ACHN (cell line): ENCODE results near the gene BAG2.

Experiments
- DNase-seq: peaks from one replicate; pipeline ENCODE4 v3.0.0-alpha.2; 2015
- in situ Hi-C: cut with HindIII; loops from 2 replicates; pipeline ENCODE4 v1.10.0; 2017; ENCODE audit warnings: low sequenced_read_pairs, low pct_ligation_motif_present, low pct_unique_long_range_greater_than_20kb

BAG2 gene

DNA sequence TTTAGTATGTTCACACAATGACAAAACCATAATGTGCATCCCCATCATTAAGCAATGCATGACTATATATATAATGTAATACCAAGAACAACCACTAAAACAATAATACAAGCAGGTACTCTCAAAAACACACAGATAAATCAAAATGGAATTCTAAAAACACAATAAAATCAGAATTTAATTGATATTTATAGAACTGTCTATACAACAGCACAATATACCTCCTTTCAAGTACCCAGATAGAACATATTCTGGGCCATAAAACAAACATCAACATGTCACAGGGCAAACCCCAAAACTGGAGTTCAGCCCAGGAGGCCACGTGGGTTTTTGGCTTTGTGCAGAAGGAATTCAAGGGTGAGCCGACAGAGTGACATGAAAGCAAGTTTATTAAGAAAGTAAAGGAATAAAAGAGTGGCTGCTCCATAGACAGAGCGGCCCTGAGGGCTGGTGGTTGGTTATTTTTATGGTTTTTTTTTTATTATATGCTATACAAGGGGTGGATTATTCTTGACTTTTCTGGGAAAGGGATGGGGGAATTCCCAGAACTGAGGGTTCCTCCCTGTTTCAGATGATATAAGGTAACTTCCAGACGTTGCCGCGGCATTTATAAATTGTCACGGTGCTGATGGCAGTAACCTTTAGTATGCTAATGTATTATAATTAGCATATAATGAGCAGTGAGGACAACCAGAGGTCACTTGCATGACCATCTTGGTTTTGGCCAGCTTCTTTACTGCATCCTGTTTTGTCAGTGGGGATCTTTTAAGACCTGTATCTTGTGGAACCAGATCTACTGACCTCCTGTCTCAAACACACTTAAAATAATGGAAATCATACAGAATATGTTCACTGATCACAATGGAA is 44.3 kb downstream of the BAG2 start:
- in situ Hi-C loops = no loop called here
- DNase-seq = no peak

DNA sequence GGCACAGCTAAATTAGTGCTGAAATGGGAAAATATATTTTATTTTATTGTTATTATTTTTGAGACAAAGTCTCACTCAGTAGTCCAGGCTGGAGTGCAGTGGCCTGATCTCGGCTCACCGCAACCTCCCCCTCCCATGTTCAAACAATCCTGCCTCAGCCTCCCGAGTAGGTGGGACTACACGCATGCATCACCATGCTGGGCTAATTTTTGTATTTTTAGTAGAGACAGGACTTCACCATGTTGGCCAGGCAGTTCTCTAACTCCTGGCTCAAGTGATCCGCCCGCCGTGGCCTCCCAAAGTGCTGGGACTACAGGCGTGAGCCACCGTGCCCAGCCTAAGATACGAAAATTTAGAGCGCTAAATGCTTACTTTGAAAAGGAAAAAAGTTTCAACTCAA is 45.1 kb downstream of the BAG2 start:
- no peak for DNase-seq
- in situ Hi-C loops = no loop called here

DNA sequence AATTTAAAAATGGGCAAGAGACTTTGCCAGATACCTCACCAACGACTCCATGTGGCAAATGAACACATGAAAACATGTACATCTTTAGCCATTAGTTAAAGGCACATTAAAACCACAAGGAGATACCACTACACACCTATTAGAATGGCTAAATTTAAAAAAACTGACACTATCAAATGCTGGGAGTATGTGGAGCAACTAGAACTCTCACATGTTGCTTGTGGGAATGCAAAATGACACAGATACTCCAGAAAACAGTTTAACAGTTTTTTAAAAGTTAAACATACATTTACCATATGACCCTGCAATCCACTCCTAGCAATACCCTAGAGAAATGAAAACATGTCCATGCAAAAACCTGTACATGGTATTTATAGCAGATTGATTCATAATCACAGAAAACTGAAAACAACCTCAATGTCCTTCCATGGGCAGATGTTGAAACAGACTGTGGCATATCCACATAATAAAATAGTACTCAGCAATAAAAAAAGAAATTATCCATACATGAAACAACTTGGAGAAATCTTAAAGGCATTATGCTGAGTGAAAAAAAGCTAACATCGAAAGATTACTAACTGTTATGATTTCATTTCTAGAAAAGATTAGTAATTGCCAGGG is 48.1 kb downstream of the BAG2 start:
- no peak for DNase-seq
- in situ Hi-C loops = no loop called here

DNA sequence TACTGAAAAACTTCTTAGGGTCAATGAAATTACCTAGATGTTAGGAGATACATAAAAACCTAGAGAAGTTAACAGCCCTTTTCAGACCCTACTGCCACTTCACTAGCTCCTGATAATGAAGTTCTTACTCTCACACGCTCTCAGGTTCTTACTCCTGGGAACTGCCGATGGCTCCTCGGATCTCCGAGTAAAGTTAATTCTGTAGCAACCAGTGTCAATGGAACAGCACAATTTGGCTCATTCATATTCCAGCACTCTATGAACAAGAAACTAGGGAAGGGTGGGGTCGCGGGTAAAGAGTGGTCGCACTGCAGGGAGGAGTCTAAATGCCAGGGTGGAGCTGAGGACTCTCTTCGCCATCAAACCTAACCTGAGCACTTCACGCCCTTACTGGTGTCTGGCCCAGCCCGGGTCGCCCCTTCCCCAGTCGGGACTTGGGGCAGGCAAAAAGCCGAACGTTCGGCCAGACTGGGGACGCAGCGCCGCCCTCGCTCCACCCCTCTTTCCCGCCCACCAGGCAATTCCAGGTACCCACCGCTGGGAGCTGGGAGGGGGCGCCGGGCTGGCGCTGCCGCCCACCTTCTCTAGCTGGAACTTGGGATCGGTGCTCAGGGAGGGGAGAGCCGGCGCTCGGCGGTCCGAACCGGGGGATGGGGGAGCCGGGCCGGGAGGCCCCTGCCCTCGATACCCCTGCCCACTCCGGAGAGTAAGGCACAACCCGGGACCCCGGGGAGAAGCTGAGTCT is 49.2 kb downstream of the BAG2 start:
- peak; percentile 52 for DNase-seq
- in situ Hi-C loops = no loop called here

DNA sequence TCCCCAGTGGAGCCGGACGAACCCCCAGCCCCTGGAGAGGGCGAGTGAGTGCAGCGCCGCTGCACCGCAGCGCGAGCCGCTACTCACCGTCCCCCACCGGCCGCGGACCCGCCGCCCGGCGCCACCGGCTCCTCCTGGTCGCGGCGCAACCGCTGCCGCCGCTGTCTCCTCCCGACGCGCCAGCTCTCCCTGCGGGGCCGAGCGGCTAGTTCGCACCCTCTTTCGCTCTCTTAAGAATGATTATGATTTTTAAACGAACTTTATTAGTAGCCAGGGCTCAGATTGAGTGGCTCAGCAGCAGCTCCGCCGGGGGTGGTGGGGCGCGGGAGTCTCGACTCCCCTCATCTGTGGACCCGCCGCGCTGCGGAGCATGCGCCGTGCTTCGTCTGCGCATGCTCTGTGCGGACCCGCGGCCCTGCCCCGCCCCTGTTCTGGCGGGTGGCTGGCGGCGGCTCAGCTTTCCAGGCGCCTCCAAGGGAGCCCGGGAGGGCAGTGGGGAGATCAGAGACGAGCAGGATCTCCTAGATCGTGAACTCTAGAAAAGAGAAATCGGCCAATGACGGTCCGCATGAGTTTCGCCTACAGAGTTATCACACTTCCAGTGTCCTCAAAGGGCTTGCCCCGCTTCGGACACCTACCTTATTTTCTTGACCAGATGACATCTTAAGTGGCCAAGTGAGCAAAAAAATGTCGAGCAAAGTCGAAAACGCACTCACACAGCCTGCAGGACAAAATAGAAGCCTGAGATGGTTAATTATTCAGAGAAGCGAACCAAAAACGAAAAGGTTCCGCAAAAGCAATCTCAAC is 50.0 kb downstream of the BAG2 start, which contains the start of gene RAB23:
Gene RAB23, minus strand, starts transcription at position 372 of the 807 bp plus-strand sequence. CDS start 11,927 bp downstream, outside the sequence.
- in situ Hi-C loops = no loop called here
- DNase-seq = peak; percentile 81

DNA sequence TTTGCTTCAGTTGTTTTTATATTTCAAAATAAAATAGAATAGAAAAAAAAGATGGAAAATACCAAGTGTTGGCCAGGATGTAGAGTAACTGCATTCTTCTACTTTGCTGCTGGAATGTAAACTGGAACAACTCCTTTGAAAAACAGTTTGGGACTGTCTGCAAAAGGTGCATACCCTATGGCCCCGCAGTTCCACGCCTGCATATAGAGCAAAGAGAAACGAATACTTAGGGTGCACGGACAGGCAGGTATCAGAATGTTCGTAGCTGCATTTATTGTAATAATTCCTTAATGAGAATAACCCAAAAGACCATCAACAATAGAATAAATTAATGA is 50.6 kb downstream of the BAG2 start:
- DNase-seq = peak; percentile 3
- in situ Hi-C loops = no loop called here

DNA sequence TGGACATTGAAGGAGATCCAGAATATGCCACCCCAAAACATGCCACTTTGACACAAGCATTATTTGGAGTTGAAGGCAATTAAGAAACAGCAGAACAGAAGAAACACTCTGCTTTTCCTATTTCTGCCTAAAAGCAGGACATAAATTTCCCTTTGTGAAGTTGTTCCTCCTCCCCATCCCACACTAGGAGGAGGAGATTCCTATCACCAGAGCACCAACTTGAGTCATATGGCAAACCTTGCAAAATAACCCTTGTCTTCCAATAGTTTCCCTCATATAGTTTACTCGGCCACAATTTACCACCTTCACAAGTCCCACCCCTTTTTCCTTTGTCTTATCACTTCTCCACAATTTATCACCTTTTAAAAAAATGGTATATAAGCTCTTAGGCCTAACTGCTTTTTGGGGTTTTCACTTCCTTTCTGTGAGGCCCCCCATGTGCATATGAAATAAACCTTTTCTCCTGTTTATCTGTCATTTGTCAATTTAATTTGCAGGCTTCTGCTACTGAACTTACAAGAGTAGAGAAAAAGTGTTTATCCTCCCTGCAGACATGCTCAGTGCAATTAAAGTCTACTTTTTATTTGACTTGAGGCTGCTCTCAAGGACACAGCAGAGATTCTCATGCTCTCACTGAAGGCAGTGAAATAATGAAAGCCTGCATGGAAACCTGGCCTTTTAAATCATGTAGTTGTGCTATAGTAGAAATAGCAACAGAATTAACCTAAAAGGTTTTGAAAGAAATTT is 52.8 kb downstream of the BAG2 start:
- DNase-seq = no peak
- in situ Hi-C loops = no loop called here

DNA sequence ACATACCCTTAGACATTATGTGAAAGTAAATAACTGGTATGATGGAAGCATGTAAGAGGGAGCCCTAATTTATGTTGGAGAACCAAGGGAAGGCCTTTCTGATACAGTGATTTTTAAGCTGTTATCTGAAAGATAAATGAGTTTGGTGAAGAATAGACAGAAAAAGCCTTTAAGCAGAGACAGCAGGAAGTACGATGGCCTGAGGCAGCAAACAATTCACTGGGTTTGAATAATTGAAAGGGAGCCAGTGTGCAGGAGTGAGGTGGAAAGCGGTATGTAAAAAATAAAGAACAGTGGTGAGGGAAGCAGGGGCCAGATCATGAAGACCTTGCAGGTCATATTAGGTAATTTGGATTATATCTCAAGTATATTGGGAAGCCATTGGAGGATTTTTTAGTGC is 54.1 kb downstream of the BAG2 start:
- no peak for DNase-seq
- in situ Hi-C loops = no loop called here
